Endodermal cell (in vitro differentiated cells): ENCODE data around the gene PRKAG3. TPM values are rescaled to one million over a fixed set of nuclear protein-coding genes. Genes with fewer than 3 reads are reported as not detected.

Experiments used
- DNase-seq: peaks from one replicate; pipeline ENCODE4 v3.0.0-alpha.2; 2017
- H3K27ac ChIP-seq: 2 replicates; pipeline ENCODE4 v1.5.1; 2013; ENCODE audit warnings: mild to moderate bottlenecking, low read depth, low read length, moderate library complexity
- H3K27me3 ChIP-seq: 2 replicates; pipeline ENCODE4 v1.6.1; 2013; ENCODE audit warnings: mild to moderate bottlenecking, low read length, moderate library complexity; ENCODE audit not compliant: insufficient read depth, control insufficient read depth, poor library complexity, severe bottlenecking
- H3K36me3 ChIP-seq: 2 replicates; pipeline ENCODE4 v1.7.0; 2013; ENCODE audit warnings: mild to moderate bottlenecking, low read length, moderate library complexity; ENCODE audit not compliant: control insufficient read depth, insufficient read depth
- H3K4me1 ChIP-seq: one replicate; pipeline ENCODE4 v1.7.0; 2013; ENCODE audit warnings: low read length; ENCODE audit not compliant: control insufficient read depth, insufficient read depth
- H3K4me3 ChIP-seq: 2 replicates; pipeline ENCODE4 v1.5.1; 2013; ENCODE audit warnings: mild to moderate bottlenecking, low read length, moderate library complexity
- H3K9ac ChIP-seq: 2 replicates; pipeline ENCODE4 v1.6.1; 2013; ENCODE audit warnings: mild to moderate bottlenecking, low read length, moderate library complexity; ENCODE audit not compliant: poor library complexity, severe bottlenecking; ENCODE audit errors: extremely low read depth
- H3K9me3 ChIP-seq: 2 replicates; pipeline ENCODE4 v1.6.1; 2013; ENCODE audit warnings: mild to moderate bottlenecking, low read length, moderate library complexity; ENCODE audit not compliant: control insufficient read depth
- H3K27ac Mint-ChIP-seq: 2 replicates; pipeline ENCODE4 v1.8.0; 2020; ENCODE audit warnings: mixed read lengths
- H3K27me3 Mint-ChIP-seq: 2 replicates; pipeline ENCODE4 v1.8.0; 2021; ENCODE audit warnings: mild to moderate bottlenecking, mixed read lengths; ENCODE audit not compliant: insufficient read depth
- H3K36me3 Mint-ChIP-seq: 2 replicates; pipeline ENCODE4 v1.8.0; 2020; ENCODE audit warnings: low read depth, mixed read lengths
- H3K4me1 Mint-ChIP-seq: 2 replicates; pipeline ENCODE4 v1.8.0; 2020; ENCODE audit warnings: mixed read lengths
- H3K4me3 Mint-ChIP-seq: 2 replicates; pipeline ENCODE4 v1.8.0; 2020; ENCODE audit warnings: mild to moderate bottlenecking, moderate library complexity, mixed read lengths
- H3K9me3 Mint-ChIP-seq: 2 replicates; pipeline ENCODE4 v1.8.0; 2020; ENCODE audit warnings: mild to moderate bottlenecking, mixed read lengths
- CTCF ChIP-seq: fragments of 200-600 bp; sonication (generic); conservative IDR thresholded peaks from 2 replicates; pipeline ENCODE4 v1.5.0; 2021; ENCODE audit warnings: antibody characterized with exemption, mild to moderate bottlenecking
- WGBS, 2 experiments: methylation state at CpG; one replicate each; pipeline versions ENCODE4 v1.1.5 to v1.1.7; 2013; ENCODE audit warnings: missing lambda C conversion rate in 2 of 2, mixed read lengths in 1 of 2; ENCODE audit not compliant: insufficient coverage in 1 of 2, insufficient read length in 1 of 2; 5-methylcytosine and 5-hydroxymethylcytosine counted together
- total RNA-seq, 2 donors: library from RNA; stranded (reverse); fragmentation: NEBNext Ultra II Directional in 1 of 2; extraction: Animal tissue kit (Norgen Biotek cat#: 25700) in 1 of 2; gene quantifications; 2 replicates in 1 of 2; 3 replicates in 1 of 2; pipeline ENCODE4 v1.2.1, GENCODE V29; 2021

The PRKAG3 gene
- total RNA-seq, 2 donors from 2014 or later = not detected

- no peaks in the 10 kb centered on the region for H3K36me3 Mint-ChIP-seq
- H3K9me3 Mint-ChIP-seq = no peaks in the 10 kb centered on the region
- H3K4me3 ChIP-seq = no peak overlapping the region
- H3K9me3 ChIP-seq = no peaks in the 10 kb centered on the region
- H3K4me1 Mint-ChIP-seq = peaks cover under 1% of the 10 kb centered on the region
- 78 to 100% methylated on average over 1 to 6 of the region's 6 CpGs for WGBS, 2 experiments
- H3K9ac ChIP-seq = no peak overlapping the region
- TF ChIP-seq CTCF = no peak
- no peak overlapping the region for H3K4me3 Mint-ChIP-seq
- H3K27ac ChIP-seq = no peak overlapping the region
- no peak for DNase-seq
- no peaks in the 10 kb centered on the region for H3K4me1 ChIP-seq
- no peaks in the 10 kb centered on the region for H3K36me3 ChIP-seq
- no peak overlapping the region for H3K27ac Mint-ChIP-seq
- peaks cover 96% of the 10 kb centered on the region for H3K27me3 Mint-ChIP-seq
- peaks cover 95% of the 10 kb centered on the region for H3K27me3 ChIP-seq
Measured at GRCh38 chr2:218867900-218868299, 36.3 kb upstream of the PRKAG3 start.

GRCh38 chr2:218865999-218866398 lies 34.4 kb upstream of the PRKAG3 start:
- TF ChIP-seq CTCF = peak; percentile 36

GRCh38 chr2:218865396-218865795 lies 33.8 kb upstream of the PRKAG3 start:
- Mint-ChIP-seq H3K4me1 (peaks cover 5% of the 10 kb centered on the region), H3K27ac (no peak overlapping the region), H3K4me3 (no peak overlapping the region), H3K9me3 (no peaks in the 10 kb centered on the region), H3K36me3 (no peaks in the 10 kb centered on the region), H3K27me3 (peaks cover 97% of the 10 kb centered on the region)
- peaks cover 2% of the 10 kb centered on the region for H3K4me1 ChIP-seq
- H3K9ac ChIP-seq = no peak overlapping the region
- no peak overlapping the region for H3K27ac ChIP-seq
- TF ChIP-seq CTCF = no peak
- no peaks in the 10 kb centered on the region for H3K9me3 ChIP-seq
- H3K4me3 ChIP-seq = no peak overlapping the region
- DNase-seq = no peak
- 83 to 100% methylated on average over 1 to 4 of the region's 4 CpGs for WGBS, 2 experiments
- no peaks in the 10 kb centered on the region for H3K36me3 ChIP-seq
- peaks cover 95% of the 10 kb centered on the region for H3K27me3 ChIP-seq

More at GRCh38 chr2:218865999-218866398, 34.4 kb upstream of the PRKAG3 start:
- H3K27ac Mint-ChIP-seq = no peak overlapping the region
- WGBS, 2 experiments = 83% methylated on average over 1 of the region's 6 CpGs
- Histone ChIP-seq H3K9ac (no peak overlapping the region), H3K4me1 (no peaks in the 10 kb centered on the region), H3K9me3 (no peaks in the 10 kb centered on the region), H3K27ac (no peak overlapping the region), H3K27me3 (peaks cover 95% of the 10 kb centered on the region), H3K36me3 (no peaks in the 10 kb centered on the region), H3K4me3 (no peak overlapping the region)
- DNase-seq = peak; percentile 45
- H3K9me3 Mint-ChIP-seq = no peaks in the 10 kb centered on the region
- H3K27me3 Mint-ChIP-seq = peaks cover 97% of the 10 kb centered on the region
- no peaks in the 10 kb centered on the region for H3K36me3 Mint-ChIP-seq
- H3K4me1 Mint-ChIP-seq = peaks cover 2% of the 10 kb centered on the region
- H3K4me3 Mint-ChIP-seq = no peak overlapping the region
